Cardiac septum (tissue), 1 donor: ENCODE measurements around the gene RREB1. TPM values are rescaled to one million over a fixed set of nuclear protein-coding genes. Genes with fewer than 3 reads are reported as not detected.

ENCODE experiments used
- DNase-seq: peaks from one replicate; pipeline ENCODE4 v3.0.0-alpha.2; 2020; ENCODE audit warnings: low spot score
- intact Hi-C: fragments of 100-400 bp; cut with DNase I; formaldehyde crosslinking; loops from one replicate; pipeline ENCODE4 v1.14.0; 2022
- total RNA-seq: library from RNA; stranded (reverse); fragmentation: NEBNext Ultra II Directional; extraction: Animal tissue kit (Norgen Biotek cat#: 25700); gene quantifications from one replicate; pipeline ENCODE4 v1.2.1, GENCODE V29; 2021
- donor health status: DM: no; HTN: no; CAD: no.

RREB1 gene
- total RNA-seq, 1 donor from 2014 or later, result 27.8 TPM

DNA sequence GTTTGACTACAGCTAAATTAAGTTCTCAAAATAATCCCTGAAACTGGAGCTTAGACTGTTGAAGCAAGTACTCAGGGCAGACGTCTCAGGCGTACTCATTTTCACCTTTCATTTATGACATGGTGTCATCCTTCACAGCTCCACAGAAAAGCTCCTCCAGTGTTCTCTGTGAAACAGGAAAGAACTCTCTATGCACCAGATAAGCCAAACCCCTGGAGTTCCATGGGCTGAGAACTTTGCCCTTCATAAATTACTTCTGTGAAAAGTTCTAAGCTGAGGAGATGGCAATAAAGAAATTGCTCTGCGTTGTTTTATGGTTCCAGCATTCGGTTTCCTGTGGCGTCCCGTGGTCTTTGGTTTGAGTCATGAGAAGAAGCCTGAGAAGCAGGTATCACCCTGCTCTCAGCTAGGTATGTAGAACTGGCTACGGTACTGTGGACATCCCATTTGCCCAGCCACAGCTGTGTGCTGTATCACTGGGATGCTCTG, 20.2 kb upstream of the RREB1 start:
- intact Hi-C loops, result no loop called here
- DNase-seq, result no peak

DNA sequence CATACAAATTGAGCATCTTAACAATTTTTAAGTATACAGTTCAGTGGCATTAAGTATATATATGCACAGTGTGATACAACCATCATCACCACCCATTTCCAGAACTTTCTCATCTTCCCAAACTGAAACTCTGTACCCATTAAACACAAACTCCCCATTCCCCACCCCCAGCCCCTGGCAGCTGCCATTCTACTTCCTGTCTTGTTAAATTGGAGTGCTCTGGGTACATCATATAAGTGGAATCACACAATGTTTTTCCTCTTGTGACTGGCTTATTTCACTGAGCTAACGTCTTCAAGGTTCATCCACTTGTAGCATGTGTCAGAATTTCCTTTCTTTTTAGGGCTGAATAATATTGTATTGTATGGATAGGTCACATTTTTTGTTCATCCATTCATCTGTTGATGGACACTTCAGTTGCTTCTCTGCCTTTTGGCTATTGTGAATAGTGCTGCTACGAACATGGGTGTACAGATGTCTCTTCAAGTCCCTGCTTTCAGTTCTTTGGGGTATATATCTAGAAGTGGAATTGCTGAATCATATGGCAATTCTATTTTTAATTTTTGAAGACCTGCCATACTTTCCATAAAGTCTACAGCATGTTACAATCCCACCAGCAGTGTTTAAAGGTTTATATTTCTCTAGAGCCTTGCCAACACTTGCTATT, 19.6 kb upstream of the RREB1 start:
- intact Hi-C loops, result no loop called here
- DNase-seq, result no peak

DNA sequence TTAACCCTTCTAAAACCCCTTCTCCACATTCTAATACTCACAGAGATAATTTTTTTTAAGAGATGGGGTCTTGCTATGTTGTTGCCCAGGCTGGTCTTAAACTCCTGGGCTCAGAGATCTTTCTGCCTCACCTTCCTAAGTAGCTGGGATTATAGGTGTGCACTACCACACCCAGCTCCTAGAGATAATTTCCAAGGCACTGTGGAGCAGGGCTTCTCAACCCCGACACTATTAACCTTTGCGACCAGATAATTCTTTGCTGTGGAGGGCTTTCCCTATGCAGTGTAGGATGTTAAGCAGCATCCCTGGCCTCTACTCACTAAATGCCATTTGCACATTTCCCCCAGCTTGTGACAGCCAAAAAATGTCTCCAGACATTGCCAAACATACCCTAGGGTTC, 8.8 kb upstream of the RREB1 start:
- intact Hi-C loops, result no loop called here
- no peak for DNase-seq

DNA sequence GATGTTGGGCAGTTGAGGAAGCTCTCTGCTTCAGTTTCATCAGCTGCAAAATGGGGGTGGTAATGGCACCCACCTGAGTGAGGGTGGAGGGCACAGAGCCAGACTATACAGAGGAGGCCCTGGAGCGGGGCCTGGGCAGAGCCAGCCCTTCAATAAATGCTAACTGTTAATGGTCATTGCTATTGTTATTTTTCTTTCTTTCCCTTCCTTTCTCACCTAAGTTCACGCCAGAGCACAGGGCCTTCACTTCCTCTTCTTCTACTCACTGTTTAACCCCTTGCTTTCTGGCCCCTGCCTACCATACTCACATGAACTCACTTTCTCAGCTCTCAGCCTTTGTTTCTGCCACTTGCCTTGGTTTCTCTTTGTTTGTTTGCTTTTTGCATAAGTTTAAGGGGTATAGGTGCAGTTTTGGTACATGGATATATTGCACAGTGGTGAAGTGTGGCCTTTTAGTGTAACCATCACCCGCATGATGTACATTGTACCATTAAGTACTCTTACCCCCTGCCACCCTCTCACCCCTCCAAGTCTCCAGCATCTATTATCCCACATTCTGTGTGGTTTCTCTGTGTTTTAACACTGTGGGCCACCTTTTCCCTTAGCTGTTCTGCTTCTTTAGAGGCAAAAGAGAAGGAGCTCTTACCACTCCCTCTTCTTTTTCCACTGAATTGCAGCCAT, 7.5 kb upstream of the RREB1 start:
- intact Hi-C loops, result no loop called here
- DNase-seq, result no peak

DNA sequence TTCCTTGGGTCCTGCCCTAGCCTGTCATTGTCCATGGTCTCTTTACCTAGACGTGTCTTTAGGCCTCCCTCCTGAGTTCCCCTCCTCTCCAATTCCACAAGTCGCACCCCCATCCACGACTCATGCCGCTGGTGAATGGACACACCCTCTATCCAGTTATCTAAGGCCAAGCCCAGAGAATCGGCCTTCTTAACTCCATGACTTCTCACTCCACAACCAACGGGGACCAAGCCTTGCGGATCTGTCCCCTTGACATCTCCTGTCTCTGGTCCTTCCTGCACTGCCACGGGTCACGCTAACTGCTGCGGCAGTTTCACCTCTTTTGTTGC, 7.0 kb upstream of the RREB1 start:
- DNase-seq, result no peak
- intact Hi-C loops, result no loop called here

DNA sequence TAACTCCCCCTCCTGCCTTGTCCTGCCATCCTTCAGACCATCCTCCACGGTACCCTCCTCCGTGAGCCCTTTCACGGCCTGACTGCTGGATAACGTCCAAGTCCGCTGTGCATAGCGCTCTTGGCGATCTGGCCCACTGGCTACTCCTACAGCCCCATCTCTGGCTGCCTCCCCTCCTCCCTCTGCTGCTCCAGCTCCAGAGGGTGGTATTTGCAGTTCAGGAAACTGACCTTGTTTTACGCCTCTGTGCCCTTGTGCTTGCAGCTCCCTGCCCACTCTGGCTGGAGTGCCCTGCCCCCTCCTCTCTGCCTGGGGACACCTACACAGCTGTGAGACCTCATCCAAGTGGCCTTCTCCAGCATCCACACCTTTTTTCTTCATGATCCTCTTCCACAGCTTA, 6.5 kb upstream of the RREB1 start:
- intact Hi-C loops, result no loop called here
- DNase-seq, result no peak

DNA sequence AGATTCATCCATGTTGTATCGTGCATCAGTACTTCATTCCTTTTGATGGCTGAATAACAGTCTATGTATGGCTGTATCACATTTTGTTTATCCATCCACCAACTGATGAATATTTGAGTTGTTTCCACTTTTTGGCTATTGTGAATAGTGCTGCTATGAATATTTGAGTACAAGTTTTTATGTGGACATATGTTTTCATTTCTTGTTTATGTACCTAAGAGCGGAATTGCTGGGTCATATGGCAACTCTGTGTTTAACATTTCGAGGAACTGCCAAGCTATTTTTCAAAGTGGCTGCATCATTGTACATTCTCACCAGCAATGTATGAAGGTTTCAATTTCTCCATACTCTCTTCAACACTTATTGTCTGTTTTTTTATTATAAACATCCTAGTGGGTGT, 3.0 kb upstream of the RREB1 start:
- no peak for DNase-seq
- intact Hi-C loops, result loop anchor here (5.0 kb wide), 1 partner anchor 113 kb away; no protein-coding TSS in a partner anchor

DNA sequence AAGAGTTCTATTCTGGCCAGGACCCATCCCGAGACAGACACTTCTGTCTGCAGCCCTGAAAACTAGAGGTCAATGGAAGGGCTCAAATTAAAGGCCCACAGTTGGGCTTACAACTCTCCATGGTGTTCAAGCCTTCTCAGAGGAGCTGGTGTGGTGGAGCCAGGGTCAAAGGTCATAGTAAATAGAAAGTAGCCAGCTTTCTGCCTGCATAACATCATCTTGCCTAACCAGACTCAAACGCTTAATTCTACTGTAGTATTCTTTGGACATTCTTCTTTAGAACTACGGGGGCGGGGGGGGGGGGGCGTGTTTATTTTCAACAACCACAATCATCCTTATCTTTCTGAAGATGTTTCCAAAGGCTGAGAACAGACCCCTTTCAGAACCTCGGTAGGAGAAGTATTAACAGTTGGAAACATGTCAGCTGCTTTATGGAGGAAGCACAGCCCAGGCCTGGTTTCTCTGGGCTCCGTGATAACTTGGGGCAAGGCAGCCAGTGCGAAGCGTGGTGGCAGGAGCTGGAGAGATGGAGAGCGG, 1.5 kb upstream of the RREB1 start:
- DNase-seq, result no peak
- intact Hi-C loops, result loop anchor here (5.0 kb wide), 1 partner anchor 111 kb away; no protein-coding TSS in a partner anchor

DNA sequence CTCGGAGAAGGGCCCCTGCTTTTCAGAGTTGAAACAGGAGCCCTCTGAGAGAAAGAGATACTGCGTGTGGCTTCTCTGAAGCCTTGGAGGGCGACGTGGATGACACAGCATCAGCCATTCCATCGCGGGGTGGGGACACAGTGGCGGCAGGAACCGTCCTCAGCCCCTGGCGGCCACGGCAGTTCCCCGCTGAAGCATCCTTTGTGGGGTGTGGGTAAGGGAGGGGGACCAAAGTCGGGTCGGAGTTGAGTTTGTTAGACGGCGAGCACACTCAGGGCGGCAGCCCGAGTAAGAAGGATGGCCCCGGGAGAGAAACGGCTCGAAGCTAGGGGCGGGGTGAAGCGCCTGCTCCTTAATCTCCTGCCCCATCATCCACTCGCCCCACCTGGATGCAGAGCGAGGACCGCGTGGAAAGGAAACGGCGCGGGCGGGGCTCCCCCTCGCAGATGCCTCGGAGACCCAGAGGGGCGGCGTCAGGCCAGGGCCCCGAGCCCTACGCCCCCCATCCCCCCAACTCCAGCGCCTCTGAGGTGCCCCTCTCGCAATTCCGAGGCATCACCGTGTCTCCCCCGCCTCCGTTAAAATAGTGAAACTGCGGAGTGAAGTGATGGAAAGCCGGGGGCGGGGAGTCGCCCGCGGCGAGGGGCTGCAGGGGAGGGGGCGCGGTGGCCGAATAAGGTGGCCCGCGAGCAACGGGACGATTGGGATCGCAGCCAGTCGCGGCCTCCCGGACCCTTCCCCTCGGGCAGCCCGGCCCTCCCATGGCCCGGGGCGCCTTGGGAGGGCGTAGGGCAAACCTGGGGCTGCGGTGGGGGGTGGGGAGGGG, 796 bp upstream of the RREB1 start:
- intact Hi-C loops, result loop anchor here (5.0 kb wide), 1 partner anchor 110 kb away; no protein-coding TSS in a partner anchor
- DNase-seq, result peak; percentile 78

DNA sequence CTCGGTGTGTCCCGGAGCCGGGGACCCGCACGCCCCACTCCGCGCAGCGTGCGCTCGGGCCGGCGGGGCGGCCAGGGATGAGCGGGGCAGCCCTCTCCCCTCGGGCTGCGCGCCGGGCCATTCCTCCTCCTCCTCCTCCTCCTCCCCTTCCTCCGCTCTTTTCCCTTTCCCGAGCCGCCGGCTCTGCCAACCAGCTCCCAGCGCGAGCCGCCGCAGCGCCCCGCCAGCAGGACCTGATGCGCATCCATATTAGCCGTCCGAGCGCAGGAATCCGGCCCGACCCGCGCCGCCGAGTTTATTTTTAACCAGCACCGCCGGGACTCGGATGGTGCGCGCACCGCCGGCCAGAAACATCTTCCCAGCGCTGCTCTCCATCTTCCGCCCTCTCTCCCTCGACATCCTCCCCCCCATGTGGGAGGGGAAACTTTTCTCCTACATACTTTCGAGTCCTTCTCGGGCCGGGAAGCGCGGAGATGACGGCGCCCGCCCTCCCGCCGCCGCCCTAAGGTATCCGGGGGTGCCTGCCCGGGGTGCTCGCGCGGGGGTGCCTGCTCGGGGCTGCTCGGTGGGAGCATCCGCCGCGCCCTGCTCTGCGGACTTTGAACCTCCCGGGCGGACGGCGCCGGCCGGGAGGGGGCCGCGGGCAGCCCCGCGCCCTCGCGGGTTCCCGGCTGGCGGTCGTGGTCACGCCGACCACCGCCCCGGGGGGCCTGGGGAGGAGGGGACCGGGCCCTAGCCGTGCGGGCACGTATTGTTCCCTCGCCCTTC, 619 bp downstream of the RREB1 start:
- intact Hi-C loops, result loop anchor here (5.0 kb wide), 1 partner anchor 109 kb away; no protein-coding TSS in a partner anchor

DNA sequence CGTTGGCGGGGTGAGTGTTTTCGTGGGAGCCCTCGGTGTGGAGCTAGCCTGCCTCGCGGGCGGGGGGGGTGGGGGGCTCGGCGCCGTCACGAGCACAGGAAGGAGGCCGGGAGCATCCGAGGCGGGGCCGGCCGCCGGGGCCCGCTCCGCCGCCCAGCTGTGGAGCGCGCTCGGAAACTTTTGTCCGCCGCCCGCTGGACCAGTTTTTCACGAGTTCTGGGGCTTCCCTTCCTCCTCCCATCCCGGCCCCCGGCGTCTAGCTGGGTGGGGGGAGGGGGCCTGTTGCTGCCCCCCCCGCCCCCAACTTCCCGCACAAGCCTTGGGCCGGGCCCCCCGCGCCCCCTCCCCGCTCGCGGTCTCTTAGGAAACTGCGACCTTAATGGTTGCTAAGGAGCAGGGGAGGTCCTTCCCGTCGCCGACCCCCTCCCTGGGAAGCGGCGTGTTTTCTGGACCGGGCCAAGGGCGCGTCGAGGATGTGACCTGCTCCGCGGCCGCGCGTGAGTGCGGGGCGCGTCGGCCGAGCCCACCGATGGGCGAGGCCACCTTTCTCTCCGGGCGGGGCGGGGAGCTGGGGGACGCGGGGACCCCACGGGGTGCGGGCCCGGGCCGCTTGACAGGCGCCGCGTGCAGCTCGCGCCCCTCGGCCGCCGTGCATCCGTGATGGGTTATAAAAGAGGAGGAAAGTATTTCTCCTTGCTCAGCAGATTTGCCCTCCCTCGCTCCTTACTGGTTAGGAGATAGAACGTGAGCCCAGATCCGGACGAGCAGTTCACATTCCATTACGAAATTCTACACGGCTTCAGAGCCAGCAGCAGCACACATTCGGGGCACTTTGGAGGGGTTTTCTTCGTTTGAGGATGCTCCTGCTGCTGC, 1.4 kb downstream of the RREB1 start:
- intact Hi-C loops, result loop anchor here (5.0 kb wide), 1 partner anchor 108 kb away; no protein-coding TSS in a partner anchor
- DNase-seq, result peak; percentile 78

More for the DNA sequence above, 619 bp downstream of the RREB1 start:
- DNase-seq, result peak; percentile 83

DNA sequence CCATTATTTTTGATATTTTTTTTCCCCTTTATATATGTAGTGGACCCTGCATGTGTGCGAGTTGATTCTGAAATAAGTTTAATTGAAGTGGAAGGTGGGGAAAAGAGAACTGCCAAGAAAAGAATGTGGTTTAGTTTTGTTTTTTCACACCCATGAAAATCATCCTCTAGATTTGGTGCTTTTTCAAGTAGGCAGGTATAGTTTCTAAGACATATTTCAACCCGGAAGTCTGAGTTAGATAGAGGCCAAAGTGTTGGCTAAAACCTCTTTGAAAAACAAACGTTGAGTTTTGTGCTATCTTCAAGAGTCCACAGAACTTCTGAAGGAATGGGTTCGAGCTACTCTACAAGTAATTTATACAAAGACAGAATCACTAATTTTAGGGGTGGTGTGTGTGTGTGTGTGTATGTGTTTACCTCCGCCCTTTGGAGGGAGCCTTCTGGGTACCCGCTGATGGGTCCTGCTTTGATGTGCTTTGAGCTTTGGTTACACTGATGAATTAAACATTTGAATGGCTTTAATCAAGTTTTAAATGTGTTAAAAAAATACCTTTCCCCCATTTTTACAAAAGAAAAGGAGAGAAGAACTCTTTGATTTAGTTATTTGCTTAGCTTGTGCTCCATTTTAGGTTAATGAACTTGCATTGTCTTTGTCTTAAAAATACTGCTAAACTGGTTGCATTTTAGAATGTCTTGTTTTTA, 2.5 kb downstream of the RREB1 start:
- intact Hi-C loops, result loop anchor here (2.0 to 10.0 kb wide), 2 partner anchors 31 to 385 kb away; no protein-coding TSS in a partner anchor
- DNase-seq, result no peak

DNA sequence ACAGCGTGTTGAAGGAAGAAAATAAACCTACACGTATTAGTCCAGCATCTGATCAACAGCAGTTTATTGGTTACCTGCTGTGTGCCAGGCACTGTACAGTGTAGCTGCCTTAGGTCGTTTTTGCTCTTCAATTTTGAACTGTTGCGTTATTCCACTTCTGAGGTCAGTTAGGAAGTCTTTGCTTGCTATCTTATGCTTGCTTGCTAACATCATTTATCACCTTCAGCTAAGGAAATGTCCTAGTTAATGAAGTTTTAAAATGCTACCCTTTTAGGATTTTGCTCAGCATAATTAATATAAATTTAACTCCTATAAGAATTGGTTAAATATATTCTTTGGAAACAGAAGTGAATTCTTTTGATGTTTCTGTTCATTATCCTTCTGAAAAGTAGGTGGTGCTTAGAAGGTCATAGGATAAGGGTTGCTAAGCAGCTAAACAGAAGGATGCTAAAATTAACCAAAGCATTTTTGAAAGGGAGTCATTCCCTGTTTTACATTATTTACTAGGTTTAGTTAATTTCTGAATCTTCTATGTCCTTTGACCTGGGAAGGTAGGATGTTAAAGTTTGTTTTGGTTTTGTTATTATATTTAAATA, 3.4 kb downstream of the RREB1 start:
- DNase-seq, result no peak
- intact Hi-C loops, result loop anchor here (2.0 to 10.0 kb wide), 2 partner anchors 30 to 386 kb away; no protein-coding TSS in a partner anchor

DNA sequence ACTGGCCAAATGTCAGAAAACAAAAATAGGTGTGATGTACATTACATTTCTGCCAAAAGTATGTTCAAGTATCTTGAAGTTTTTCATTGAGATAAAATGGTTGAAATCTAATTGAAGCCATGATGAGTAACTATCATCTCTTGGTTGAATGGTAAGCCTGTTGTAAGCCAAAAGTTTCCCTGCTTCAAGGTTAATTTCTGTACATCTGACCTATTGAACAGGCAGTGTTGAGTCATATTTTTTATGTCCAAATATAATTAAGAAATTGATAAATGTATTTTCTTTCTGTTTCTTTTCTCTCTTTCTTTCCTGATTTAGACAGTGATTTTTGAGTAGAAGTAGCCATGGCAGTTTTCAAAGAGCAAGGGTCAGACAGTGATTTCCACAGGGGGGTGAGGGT, 4.4 kb downstream of the RREB1 start:
- DNase-seq, result no peak
- intact Hi-C loops, result loop anchor here (10.0 kb wide), 1 partner anchor 387 kb away; no protein-coding TSS in a partner anchor

DNA sequence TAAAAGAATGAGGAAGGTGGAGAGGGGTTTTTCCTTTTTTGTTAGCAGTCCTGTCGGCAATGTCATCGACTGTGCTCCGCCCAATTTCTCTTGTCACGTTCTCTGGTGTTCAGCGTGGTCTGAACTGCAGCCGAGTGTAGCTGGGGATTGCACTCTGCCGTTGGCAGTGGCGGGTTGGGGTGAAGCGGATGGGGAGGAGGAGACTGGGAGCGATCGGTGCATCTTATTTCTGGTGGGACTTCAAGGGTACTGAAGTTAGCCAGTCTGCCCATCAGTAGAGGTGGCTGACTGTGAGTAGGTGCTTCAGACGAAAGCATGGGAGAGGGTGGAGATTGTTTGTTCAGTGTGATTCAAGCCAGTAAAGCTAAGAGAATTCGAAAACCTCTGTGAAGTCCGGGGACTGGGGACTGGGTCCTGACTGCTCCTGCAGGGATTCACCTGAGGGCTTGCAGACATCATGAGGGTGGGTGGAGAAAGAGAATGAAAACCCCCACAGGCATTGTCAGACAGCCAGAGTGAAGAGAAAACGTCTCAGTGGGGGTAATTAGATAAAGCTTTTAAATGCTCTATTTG, 5.1 kb downstream of the RREB1 start:
- DNase-seq, result no peak
- intact Hi-C loops, result loop anchor here (10.0 kb wide), 1 partner anchor 388 kb away; no protein-coding TSS in a partner anchor

DNA sequence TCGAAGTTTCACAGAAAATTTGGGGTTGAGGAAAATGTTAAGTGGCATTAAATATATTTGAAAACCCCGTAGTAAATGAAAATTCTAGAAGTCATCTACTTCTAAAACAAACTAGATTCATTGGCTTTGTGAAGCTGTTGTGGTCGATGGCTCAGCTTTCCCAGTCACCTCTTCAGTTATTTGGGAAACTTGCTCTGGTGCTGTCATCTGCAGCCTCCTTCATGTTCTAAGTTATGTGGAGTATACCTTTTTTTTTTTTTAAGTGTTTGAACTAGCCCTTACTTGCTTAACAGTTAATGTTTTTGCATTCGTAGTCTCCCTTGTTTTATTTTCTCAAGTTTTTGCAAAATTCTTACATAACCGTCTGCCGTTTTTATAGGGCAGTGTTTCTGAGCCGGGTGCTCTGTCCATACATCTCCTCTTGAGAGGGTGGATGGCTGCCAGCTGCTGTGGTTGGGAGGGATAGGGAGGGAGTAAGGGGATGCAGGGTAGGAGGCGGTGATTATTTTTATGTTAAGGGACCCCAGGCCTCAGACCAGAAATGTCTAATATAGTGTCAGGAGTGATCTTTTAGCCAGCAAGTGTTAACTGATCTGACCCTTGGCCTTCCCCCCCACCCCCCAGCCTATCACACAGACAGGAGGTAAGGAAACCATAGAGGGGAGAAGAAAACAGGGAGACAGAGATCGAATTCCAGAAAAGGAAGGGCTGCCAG, 7.1 kb downstream of the RREB1 start:
- intact Hi-C loops, result loop anchor here (10.0 kb wide), 1 partner anchor 390 kb away; no protein-coding TSS in a partner anchor
- DNase-seq, result no peak
